ENCODE results near the gene TMEM44. TPM values are rescaled to one million over a fixed set of nuclear protein-coding genes. Genes with fewer than 3 reads are reported as not detected.

The TMEM44 gene
- total RNA-seq, 1 experiment from 2014 or later: 13.7 TPM

GRCh38 chr3:194584866-194585265 lies 48.4 kb downstream of the TMEM44 start (continued):
- TF ChIP-seq SMAD4 (CRISPR knock-in tag; IDR thresholded peaks at IDR 0.05) (no peak), OVOL2 (CRISPR knock-in tag; IDR thresholded peaks at IDR 0.05; ENCODE audit: borderline replicate concordance) (no peak), ZBTB43 (CRISPR knock-in tag; IDR thresholded peaks at IDR 0.05) (no peak), ZNF671 (CRISPR knock-in tag; IDR thresholded peaks at IDR 0.05) (no peak)
- TF ChIP-seq, protein P1, sequence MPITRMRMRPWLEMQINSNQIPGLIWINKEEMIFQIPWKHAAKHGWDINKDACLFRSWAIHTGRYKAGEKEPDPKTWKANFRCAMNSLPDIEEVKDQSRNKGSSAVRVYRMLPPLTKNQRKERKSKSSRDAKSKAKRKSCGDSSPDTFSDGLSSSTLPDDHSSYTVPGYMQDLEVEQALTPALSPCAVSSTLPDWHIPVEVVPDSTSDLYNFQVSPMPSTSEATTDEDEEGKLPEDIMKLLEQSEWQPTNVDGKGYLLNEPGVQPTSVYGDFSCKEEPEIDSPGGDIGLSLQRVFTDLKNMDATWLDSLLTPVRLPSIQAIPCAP (CRISPR knock-in tag; IDR thresholded peaks at IDR 0.05): no peak

- Mint-ChIP-seq H3K27ac (peak overlapping the region; percentile 93), H3K4me3 (peak overlapping the region; percentile 95), H3K4me1 (peaks cover 9% of the 10 kb centered on the region), H3K9me3 (no peaks in the 10 kb centered on the region), H3K36me3 (peaks cover 2% of the 10 kb centered on the region; the same call in 1 of the 2 replicates), H3K27me3 (ENCODE audit: low read depth) (peaks cover 4% of the 10 kb centered on the region; the same call in 1 of the 2 replicates)
- ChIA-PET CTCF (interaction anchor here (0.6 to 2.7 kb wide), 9 partner anchors 9 to 246 kb away, joined by 3 to 14 read pairs (median 4); no protein-coding TSS in a partner anchor), POLR2A (no interaction called here)
- TF ChIP-seq ZBTB43 (CRISPR knock-in tag; IDR thresholded peaks at IDR 0.05) (0 out of 2 replicates have a peak, but pooled peaks have one; percentile 2), USF1 (CRISPR knock-in tag; IDR thresholded peaks at IDR 0.05) (no peak)
- ATAC-seq (no peak), DNase-seq (ENCODE audit: low spot score) (no peak)
Measured at GRCh38 chr3:194584320-194584776, 48.9 kb downstream of the TMEM44 start.

DNA sequence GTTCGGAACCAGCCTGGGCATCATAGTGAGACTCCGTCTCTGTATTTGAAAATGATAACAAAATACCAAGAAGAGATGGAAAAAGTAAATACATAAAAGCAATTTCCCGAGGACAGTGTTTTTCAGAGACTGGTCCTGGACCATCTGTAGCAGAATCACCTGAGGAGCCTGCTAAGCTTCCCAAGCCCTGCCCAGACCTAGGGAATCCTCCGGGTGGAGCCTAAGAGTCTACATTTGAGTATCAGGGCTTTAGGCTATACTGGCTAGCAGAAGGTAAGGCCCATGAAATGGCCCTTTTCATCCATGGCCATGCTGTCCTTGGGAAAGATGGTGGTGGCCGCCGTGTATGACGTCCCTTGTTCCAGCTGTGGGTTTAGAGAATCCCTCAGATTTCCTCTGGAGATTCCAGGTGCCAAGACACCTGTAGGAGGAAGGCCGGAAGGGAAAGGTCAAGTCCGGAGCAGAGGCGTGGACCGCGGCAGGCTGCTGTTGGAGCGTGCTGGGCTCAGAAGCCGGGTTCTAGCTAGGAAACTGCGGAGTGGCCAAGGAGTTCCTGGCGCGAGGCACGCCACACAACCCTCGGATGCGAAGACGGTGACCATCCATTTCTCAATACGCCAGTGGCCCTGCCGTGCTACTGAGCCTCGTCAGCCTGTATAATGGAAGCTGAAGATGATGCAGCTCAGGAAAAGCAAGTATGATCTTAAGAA lies 50.9 kb downstream of the TMEM44 start:
- H3K36me3 Mint-ChIP-seq: peaks cover 2% of the 10 kb centered on the region; the same call in 1 of the 2 replicates
- no peaks in the 10 kb centered on the region for H3K9me3 Mint-ChIP-seq
- peak overlapping the region; percentile 82 for H3K27ac Mint-ChIP-seq
- peak; percentile 24 for DNase-seq (ENCODE audit: low spot score)
- H3K4me1 Mint-ChIP-seq: peaks cover 9% of the 10 kb centered on the region
- no peak for TF ChIP-seq ZNF219 (CRISPR knock-in tag; IDR thresholded peaks at IDR 0.05; ENCODE audit: borderline replicate concordance)
- no peak for TF ChIP-seq ZNF121 (CRISPR knock-in tag; IDR thresholded peaks at IDR 0.05)
- no peak for TF ChIP-seq JAZF1 (CRISPR knock-in tag; IDR thresholded peaks at IDR 0.05)
- no peak for TF ChIP-seq FOXP1 (CRISPR knock-in tag; IDR thresholded peaks at IDR 0.05; ENCODE audit: borderline replicate concordance)
- TF ChIP-seq, protein P2, sequence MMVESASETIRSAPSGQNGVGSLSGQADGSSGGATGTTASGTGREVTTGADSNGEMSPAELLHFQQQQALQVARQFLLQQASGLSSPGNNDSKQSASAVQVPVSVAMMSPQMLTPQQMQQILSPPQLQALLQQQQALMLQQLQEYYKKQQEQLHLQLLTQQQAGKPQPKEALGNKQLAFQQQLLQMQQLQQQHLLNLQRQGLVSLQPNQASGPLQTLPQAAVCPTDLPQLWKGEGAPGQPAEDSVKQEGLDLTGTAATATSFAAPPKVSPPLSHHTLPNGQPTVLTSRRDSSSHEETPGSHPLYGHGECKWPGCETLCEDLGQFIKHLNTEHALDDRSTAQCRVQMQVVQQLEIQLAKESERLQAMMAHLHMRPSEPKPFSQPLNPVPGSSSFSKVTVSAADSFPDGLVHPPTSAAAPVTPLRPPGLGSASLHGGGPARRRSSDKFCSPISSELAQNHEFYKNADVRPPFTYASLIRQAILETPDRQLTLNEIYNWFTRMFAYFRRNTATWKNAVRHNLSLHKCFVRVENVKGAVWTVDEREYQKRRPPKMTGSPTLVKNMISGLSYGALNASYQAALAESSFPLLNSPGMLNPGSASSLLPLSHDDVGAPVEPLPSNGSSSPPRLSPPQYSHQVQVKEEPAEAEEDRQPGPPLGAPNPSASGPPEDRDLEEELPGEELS (CRISPR knock-in tag; IDR thresholded peaks at IDR 0.05): no peak
- no peak for TF ChIP-seq ZNF138 (CRISPR knock-in tag; conservative IDR thresholded peaks at IDR 0.05)
- TF ChIP-seq ZNF263 (CRISPR knock-in tag; IDR thresholded peaks at IDR 0.05; ENCODE audit: low read depth): no peak
- TF ChIP-seq RELA (CRISPR knock-in tag; IDR thresholded peaks at IDR 0.05; ENCODE audit: borderline replicate concordance): no peak
- H3K27me3 Mint-ChIP-seq (ENCODE audit: low read depth): peaks cover 4% of the 10 kb centered on the region; the same call in 1 of the 2 replicates
- H3K4me3 Mint-ChIP-seq: peak overlapping the region; percentile 56
- ChIA-PET CTCF (interaction anchor here (0.6 to 2.7 kb wide), 6 partner anchors 9 to 182 kb away, joined by 3 to 14 read pairs (median 4); no protein-coding TSS in a partner anchor), POLR2A (no interaction called here)
- peak; percentile 64 for ATAC-seq

All from WTC11 (cell line).